HepG2 (cell line): Measurements from ENCODE around the gene TNNT3. TPM values are rescaled to one million over a fixed set of nuclear protein-coding genes. Genes with fewer than 3 reads are reported as not detected.

Experiments
- ATAC-seq: fragments of 200-7000 bp; cut with Tn5 transposase; 3 replicates; pipeline ENCODE4 v1.9.1; 2020; ENCODE audit warnings: mild to moderate bottlenecking, moderate library complexity
- BruUV-seq: library from RNA; stranded (reverse); fragments of 400-500 nt; replicated peaks from 2 replicates; lab custom pipeline; 2021; lab: Mats Ljungman, UMichigan
- CTCF ChIA-PET: fragments of 300-600 bp; formaldehyde crosslinking; extraction: SDS; loops from one replicate; lab custom pipeline; 2021; ENCODE audit warnings: low total read pairs, inconsistent platforms, low intra/inter-chr PET ratio; lab: Yijun Ruan, JAX
- POLR2A ChIA-PET: fragments of 350-600 bp; sonication (Branson Sonifier 250); formaldehyde crosslinking; loops from one replicate; lab custom pipeline; 2020; ENCODE audit warnings: antibody characterized with exemption, inconsistent platforms; lab: Yijun Ruan, JAX
- DNase-seq: peaks from one replicate; pipeline ENCODE4 v3.0.0-alpha.2; 2015; ENCODE audit warnings: low spot score
- FAIRE-seq: peaks from 3 replicates; lab custom pipeline; 2011; peaks lifted over from hg19 to GRCh38; lab: Jason Lieb, UNC
- H2AFZ ChIP-seq: one replicate; pipeline ENCODE4 v1.6.1; 2011; ENCODE audit warnings: low read length, inconsistent platforms
- H3K27ac ChIP-seq: fragments of 300-600 bp; 3 replicates; pipeline ENCODE4 v1.8.0; 2011; ENCODE audit warnings: mixed run types, mild to moderate bottlenecking, mixed read lengths, low read length, inconsistent platforms; ENCODE audit not compliant: insufficient read depth; ENCODE audit errors: extremely low read length
- H3K27me3 ChIP-seq, 2 experiments: fragments of 200-600 bp in 1 of 2; 2 replicates in 1 of 2; 3 replicates in 1 of 2; pipeline versions ENCODE4 v1.6.0 to v1.8.0; 2011; ENCODE audit warnings: low read length in 2 of 2, mild to moderate bottlenecking in 2 of 2, moderate library complexity in 2 of 2, inconsistent platforms in 1 of 2; ENCODE audit not compliant: insufficient read depth in 2 of 2, control insufficient read depth in 1 of 2
- H3K36me3 ChIP-seq, 2 experiments: fragments of 200-600 bp in 1 of 2; replicated peaks in 1 of 2; 2 replicates in 1 of 2; 3 replicates in 1 of 2; pipeline versions ENCODE4 v1.5.1 to v1.8.0; 2011; ENCODE audit warnings: low read length in 2 of 2, inconsistent platforms in 1 of 2; ENCODE audit not compliant: insufficient read depth in 2 of 2, control insufficient read depth in 1 of 2
- H3K4me1 ChIP-seq: 2 replicates; pipeline ENCODE4 v1.5.1; 2012; ENCODE audit warnings: low read length, inconsistent platforms; ENCODE audit not compliant: insufficient read depth
- H3K4me2 ChIP-seq: 2 replicates; pipeline ENCODE4 v1.6.0; 2011; ENCODE audit warnings: low read depth, low read length, inconsistent platforms
- H3K4me3 ChIP-seq, 3 experiments: fragments of 200-600 bp in 1 of 3; sonication (generic), shearing (Covaris generic) in 1 of 3; replicated peaks in 1 of 3; 2 replicates each; pipeline ENCODE4 v1.5.1; 2011 to 2016; ENCODE audit warnings: low read length in 3 of 3, inconsistent platforms in 2 of 3, low read depth in 2 of 3, mild to moderate bottlenecking in 2 of 3, control low read depth in 1 of 3, mixed read lengths in 1 of 3; ENCODE audit not compliant: insufficient read depth in 1 of 3
- H3K79me2 ChIP-seq: one replicate; pipeline ENCODE4 v1.6.1; 2011; ENCODE audit warnings: low read length, inconsistent platforms; ENCODE audit not compliant: insufficient read depth
- H3K9ac ChIP-seq: 2 replicates; pipeline ENCODE4 v1.6.0; 2011; ENCODE audit warnings: mild to moderate bottlenecking, low read depth, low read length, inconsistent platforms; ENCODE audit not compliant: insufficient read depth
- H3K9me3 ChIP-seq: 2 replicates; pipeline ENCODE4 v1.5.1; 2012; ENCODE audit warnings: mild to moderate bottlenecking, low read length
- H4K20me1 ChIP-seq: 2 replicates; pipeline ENCODE4 v1.6.0; 2011; ENCODE audit warnings: inconsistent platforms, mild to moderate bottlenecking, low read length, moderate library complexity; ENCODE audit not compliant: insufficient read depth
- GPN1 ChIP-seq: sonication (generic); formaldehyde crosslinking; IDR thresholded peaks from 2 replicates; pipeline ENCODE4 v1.5.1; 2020; ENCODE audit warnings: missing genetic modification reagents, borderline replicate concordance
- HCFC1 ChIP-seq: fragments of 150-350 bp; IDR thresholded peaks from 2 replicates; pipeline ENCODE4 v1.6.1; 2014; ENCODE audit warnings: low read depth, low read length
- KDM5A ChIP-seq: fragments of 200-600 bp; sonication (generic); IDR thresholded peaks from 2 replicates; pipeline ENCODE4 v1.7.0; 2018; ENCODE audit warnings: antibody characterized with exemption, mild to moderate bottlenecking, low read length, borderline replicate concordance
- NFYB ChIP-seq: sonication (generic); formaldehyde crosslinking; IDR thresholded peaks from 2 replicates; pipeline ENCODE4 v1.4.0; 2020; ENCODE audit warnings: missing genetic modification reagents
- RBAK ChIP-seq: sonication (generic); formaldehyde crosslinking; IDR thresholded peaks from 2 replicates; pipeline ENCODE4 v1.5.1; 2020; ENCODE audit warnings: mild to moderate bottlenecking, missing genetic modification reagents
- TP53 ChIP-seq: sonication (generic); formaldehyde crosslinking; conservative IDR thresholded peaks from 2 replicates; pipeline ENCODE4 v1.4.0; 2020; ENCODE audit warnings: missing genetic modification reagents
- ZNF556 ChIP-seq: sonication (generic); formaldehyde crosslinking; IDR thresholded peaks from 2 replicates; pipeline ENCODE4 v1.4.0; 2020; ENCODE audit warnings: mild to moderate bottlenecking, missing genetic modification reagents, borderline replicate concordance
- ZNF563 ChIP-seq: sonication (generic); formaldehyde crosslinking; IDR thresholded peaks from 2 replicates; pipeline ENCODE4 v1.8.0; 2022; ENCODE audit warnings: mild to moderate bottlenecking, moderate library complexity, missing genetic modification reagents
- ZNF703 ChIP-seq: sonication (generic); formaldehyde crosslinking; IDR thresholded peaks from 2 replicates; pipeline ENCODE4 v1.5.1; 2020; ENCODE audit warnings: missing genetic modification reagents, mild to moderate bottlenecking, moderate library complexity, borderline replicate concordance
- ZSCAN9 ChIP-seq: IDR thresholded peaks from 2 replicates; pipeline ENCODE4 v1.6.1; 2016; ENCODE audit warnings: borderline replicate concordance
- WGBS: methylation state at CpG from one replicate; pipeline ENCODE4 v1.1.6; 2017; ENCODE audit warnings: low lambda C conversion rate; 5-methylcytosine and 5-hydroxymethylcytosine counted together
- in situ Hi-C: cut with HindIII; loops from 2 replicates; pipeline ENCODE4 v1.10.0; 2017; ENCODE audit warnings: low pct_unique_long_range_greater_than_20kb; ENCODE audit not compliant: extremely low pct_ligation_motif_present
- intact Hi-C: fragments of 100-400 bp; cut with micrococcal nuclease; formaldehyde crosslinking; loops from one replicate; pipeline ENCODE4 v1.10.0; 2022; ENCODE audit not compliant: unreplicated experiment
- polyA plus RNA-seq, 8 experiments: library from polyadenylated mRNA; depleted of rRNA in 3 of 8; stranded (reverse) in 7 of 8; unstranded in 1 of 8; fragments of >200 nt; fragmentation: Illumina TruSeq in 4 of 8; extraction: Trizol in 4 of 8; gene quantifications; 2 replicates each; pipeline versions ENCODE4 v1.2.1 to v1.2.3, GENCODE V29; 2011 to 2016; ENCODE audit warnings: low read depth in 4 of 8, missing spikeins in 1 of 8, mixed read lengths in 1 of 8; ENCODE audit not compliant: insufficient read depth in 1 of 8
- total RNA-seq, 5 experiments: library from RNA; depleted of rRNA; stranded (reverse); fragments of >200 nt; fragmentation: Illumina TruSeq; extraction: Trizol; gene quantifications; 2 replicates each; pipeline ENCODE4 v1.2.3, GENCODE V29; 2016; ENCODE audit warnings: low read depth in 1 of 5
- TF ChIP-seq, protein P1 (sequence below): sonication (generic); formaldehyde crosslinking; IDR thresholded peaks from 2 replicates; pipeline ENCODE4 v1.4.0; 2020; ENCODE audit warnings: mild to moderate bottlenecking, missing genetic modification reagents
- TF ChIP-seq, protein P2 (sequence below): sonication (generic); formaldehyde crosslinking; IDR thresholded peaks from 2 replicates; pipeline ENCODE4 v1.4.0; 2020; ENCODE audit warnings: missing genetic modification reagents

TNNT3 gene
- total and polyA plus RNA-seq, 2 of the 13 experiments (the other 11 are each of a cell fraction or from before 2014, with no cell fraction given), result not detected

DNA sequence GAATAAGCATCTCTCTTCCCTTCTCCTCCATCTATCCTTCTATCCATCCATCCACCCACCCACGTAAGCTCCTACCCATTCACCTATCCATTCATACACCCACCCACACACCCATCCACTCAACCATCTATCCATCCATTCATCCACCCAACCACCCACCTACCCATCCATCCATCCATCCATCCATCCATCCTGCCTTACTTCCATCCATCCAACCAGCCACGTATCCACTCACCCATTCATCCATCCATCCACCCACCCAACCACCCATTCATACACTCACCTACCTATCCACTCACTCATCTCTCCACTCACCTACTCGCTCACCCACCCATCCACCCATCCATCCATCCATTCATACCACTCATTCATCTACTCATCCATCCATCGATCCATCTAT is 13.2 kb downstream of the TNNT3 start:
- H3K4me3 ChIP-seq, result no peak overlapping the region
- H3K79me2 ChIP-seq, result no peaks in the 10 kb centered on the region
- H3K36me3 ChIP-seq, result no peaks in the 10 kb centered on the region
- H3K9me3 ChIP-seq, result no peaks in the 10 kb centered on the region
- in situ Hi-C loops, result no loop called here
- intact Hi-C loops, result no loop called here
- no peaks in the 10 kb centered on the region for H3K4me1 ChIP-seq
- TF ChIP-seq KDM5A, result no peak
- TF ChIP-seq RBAK, result no peak
- TF ChIP-seq, protein P1, sequence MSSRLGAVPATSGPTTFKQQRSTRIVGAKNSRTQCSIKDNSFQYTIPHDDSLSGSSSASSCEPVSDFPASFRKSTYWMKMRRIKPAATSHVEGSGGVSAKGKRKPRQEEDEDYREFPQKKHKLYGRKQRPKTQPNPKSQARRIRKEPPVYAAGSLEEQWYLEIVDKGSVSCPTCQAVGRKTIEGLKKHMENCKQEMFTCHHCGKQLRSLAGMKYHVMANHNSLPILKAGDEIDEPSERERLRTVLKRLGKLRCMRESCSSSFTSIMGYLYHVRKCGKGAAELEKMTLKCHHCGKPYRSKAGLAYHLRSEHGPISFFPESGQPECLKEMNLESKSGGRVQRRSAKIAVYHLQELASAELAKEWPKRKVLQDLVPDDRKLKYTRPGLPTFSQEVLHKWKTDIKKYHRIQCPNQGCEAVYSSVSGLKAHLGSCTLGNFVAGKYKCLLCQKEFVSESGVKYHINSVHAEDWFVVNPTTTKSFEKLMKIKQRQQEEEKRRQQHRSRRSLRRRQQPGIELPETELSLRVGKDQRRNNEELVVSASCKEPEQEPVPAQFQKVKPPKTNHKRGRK (CRISPR knock-in tag), result no peak
- no peak for TF ChIP-seq TP53
- no peak for TF ChIP-seq ZNF556 (CRISPR knock-in tag)
- no peak for TF ChIP-seq ZSCAN9 (CRISPR knock-in tag)
- no peak for TF ChIP-seq HCFC1
- TF ChIP-seq ZNF703 (CRISPR knock-in tag), result no peak
- no peak for TF ChIP-seq NFYB (CRISPR knock-in tag)
- no peak for TF ChIP-seq ZNF563 (CRISPR knock-in tag)
- TF ChIP-seq GPN1 (CRISPR knock-in tag), result no peak
- TF ChIP-seq, protein P2, sequence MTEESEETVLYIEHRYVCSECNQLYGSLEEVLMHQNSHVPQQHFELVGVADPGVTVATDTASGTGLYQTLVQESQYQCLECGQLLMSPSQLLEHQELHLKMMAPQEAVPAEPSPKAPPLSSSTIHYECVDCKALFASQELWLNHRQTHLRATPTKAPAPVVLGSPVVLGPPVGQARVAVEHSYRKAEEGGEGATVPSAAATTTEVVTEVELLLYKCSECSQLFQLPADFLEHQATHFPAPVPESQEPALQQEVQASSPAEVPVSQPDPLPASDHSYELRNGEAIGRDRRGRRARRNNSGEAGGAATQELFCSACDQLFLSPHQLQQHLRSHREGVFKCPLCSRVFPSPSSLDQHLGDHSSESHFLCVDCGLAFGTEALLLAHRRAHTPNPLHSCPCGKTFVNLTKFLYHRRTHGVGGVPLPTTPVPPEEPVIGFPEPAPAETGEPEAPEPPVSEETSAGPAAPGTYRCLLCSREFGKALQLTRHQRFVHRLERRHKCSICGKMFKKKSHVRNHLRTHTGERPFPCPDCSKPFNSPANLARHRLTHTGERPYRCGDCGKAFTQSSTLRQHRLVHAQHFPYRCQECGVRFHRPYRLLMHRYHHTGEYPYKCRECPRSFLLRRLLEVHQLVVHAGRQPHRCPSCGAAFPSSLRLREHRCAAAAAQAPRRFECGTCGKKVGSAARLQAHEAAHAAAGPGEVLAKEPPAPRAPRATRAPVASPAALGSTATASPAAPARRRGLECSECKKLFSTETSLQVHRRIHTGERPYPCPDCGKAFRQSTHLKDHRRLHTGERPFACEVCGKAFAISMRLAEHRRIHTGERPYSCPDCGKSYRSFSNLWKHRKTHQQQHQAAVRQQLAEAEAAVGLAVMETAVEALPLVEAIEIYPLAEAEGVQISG (CRISPR knock-in tag), result no peak
- TF ChIP-seq, all 625 proteins: peak for 0
- CTCF ChIA-PET, result no interaction called here
- FAIRE-seq, result no peak
- Histone ChIP-seq H3K27me3 (peaks cover 24 to 73% of the 10 kb centered on the region in 2 experiments), H2AFZ (no peak overlapping the region), H4K20me1 (no peaks in the 10 kb centered on the region), H3K27ac (no peak overlapping the region), H3K4me2 (no peak overlapping the region), H3K9ac (no peak overlapping the region)
- ATAC-seq, result no peak
- POLR2A ChIA-PET, result no interaction called here
- no peak for DNase-seq
- no TSS peak for BruUV-seq
- WGBS, result 18% methylated on average over 4 of the region's 4 CpGs
